CD4-positive, alpha-beta memory T cell (primary cell): ENCODE results near the gene STAB1. TPM values are rescaled to one million over a fixed set of nuclear protein-coding genes. Genes with fewer than 3 reads are reported as not detected.

Source experiments
- CTCF ChIA-PET: fragments of 350-600 bp; sonication (Branson Sonifier 250); formaldehyde crosslinking; loops from one replicate; lab custom pipeline; 2021; ENCODE audit warnings: inconsistent platforms; ENCODE audit not compliant: partially characterized antibody; lab: Charles Lee
- POLR2A ChIA-PET: fragments of 350-600 bp; sonication (Branson Sonifier 250); formaldehyde crosslinking; loops from one replicate; lab custom pipeline; 2021; ENCODE audit not compliant: partially characterized antibody; lab: Charles Lee
- DNase-seq, 5 donors: peaks; one replicate each; pipeline versions ENCODE4 v3.0.0 to v3.0.0-alpha.2; 2020 to 2022; ENCODE audit warnings: mixed read lengths in 1 of 5
- H3K27ac ChIP-seq: one replicate; pipeline ENCODE4 v1.7.0; 2013; ENCODE audit warnings: low read depth, low read length
- H3K27me3 ChIP-seq: 2 replicates; pipeline ENCODE4 v1.7.0; 2013; ENCODE audit warnings: mild to moderate bottlenecking, low read length, moderate library complexity; ENCODE audit not compliant: insufficient read depth
- H3K36me3 ChIP-seq: 2 replicates; pipeline ENCODE4 v1.7.0; 2013; ENCODE audit warnings: mild to moderate bottlenecking, low read length, moderate library complexity; ENCODE audit not compliant: insufficient read depth
- H3K4me1 ChIP-seq: 2 replicates; pipeline ENCODE4 v1.7.0; 2013; ENCODE audit warnings: mild to moderate bottlenecking, low read length, moderate library complexity; ENCODE audit not compliant: insufficient read depth
- H3K4me3 ChIP-seq, 2 donors: one replicate each; pipeline ENCODE4 v1.7.0; 2013; ENCODE audit warnings: low read length in 2 of 2, mild to moderate bottlenecking in 1 of 2
- H3K9me3 ChIP-seq, 2 donors: one replicate each; pipeline ENCODE4 v1.7.0; 2013; ENCODE audit warnings: low read length in 2 of 2, control low read depth in 1 of 2; ENCODE audit not compliant: control insufficient read depth in 1 of 2
- H3K27ac Mint-ChIP-seq, 7 donors: one replicate each; pipeline ENCODE4 v1.8.0; 2020 to 2021; ENCODE audit warnings: mixed read lengths in 7 of 7, mild to moderate bottlenecking in 6 of 7, inconsistent platforms in 3 of 7, moderate library complexity in 3 of 7
- H3K27me3 Mint-ChIP-seq, 2 donors: one replicate each; pipeline ENCODE4 v1.8.0; 2020 to 2021; ENCODE audit warnings: mixed read lengths in 2 of 2
- H3K36me3 Mint-ChIP-seq, 2 donors: one replicate each; pipeline ENCODE4 v1.8.0; 2020 to 2021; ENCODE audit warnings: mixed read lengths in 2 of 2, inconsistent platforms in 1 of 2, mild to moderate bottlenecking in 1 of 2
- H3K4me1 Mint-ChIP-seq, 4 donors: one replicate each; pipeline ENCODE4 v1.8.0; 2020 to 2021; ENCODE audit warnings: mixed read lengths in 4 of 4, mild to moderate bottlenecking in 1 of 4
- H3K4me3 Mint-ChIP-seq, 8 donors: one replicate each; pipeline ENCODE4 v1.8.0; 2020 to 2021; ENCODE audit warnings: mixed read lengths in 8 of 8, mild to moderate bottlenecking in 7 of 8, moderate library complexity in 6 of 8, inconsistent platforms in 3 of 8
- H3K9me3 Mint-ChIP-seq, 8 donors: one replicate each; pipeline ENCODE4 v1.8.0; 2020 to 2021; ENCODE audit warnings: mixed read lengths in 8 of 8, mild to moderate bottlenecking in 5 of 8, inconsistent platforms in 3 of 8, moderate library complexity in 1 of 8
- intact Hi-C: fragments of 100-400 bp; cut with micrococcal nuclease; formaldehyde crosslinking; loops from one replicate; pipeline ENCODE4 v1.15.1; 2023
- polyA plus RNA-seq, 2 donors: library from polyadenylated mRNA; unstranded; fragments of 300-500 nt; fragmentation: Illumina TruSeq; gene quantifications; one replicate each; pipeline ENCODE4 v1.2.3, GENCODE V29; 2021
- total RNA-seq, 2 experiments: library from RNA; stranded (reverse); gene quantifications; one replicate each; pipeline ENCODE4 v1.2.3, GENCODE V29; 2021

The STAB1 gene
- total and polyA plus RNA-seq, 4 experiments from 2014 or later, result 11.3 to 13.9 TPM; not detected in 2

- peak in 1 of 5 donors; percentile 7 for DNase-seq
- H3K27me3 Mint-ChIP-seq, result no peaks in the 10 kb centered on the region
- Histone ChIP-seq H3K27ac (no peak overlapping the region), H3K27me3 (no peaks in the 10 kb centered on the region), H3K9me3 (no peaks in the 10 kb centered on the region), H3K4me3 (no peak overlapping the region), H3K36me3 (peaks cover 30% of the 10 kb centered on the region), H3K4me1 (no peaks in the 10 kb centered on the region)
- H3K27ac Mint-ChIP-seq, result peak overlapping the region in 2 of 7 donors; percentile 29 to 34
- ChIA-PET POLR2A (no interaction called here), CTCF (no interaction called here)
- H3K36me3 Mint-ChIP-seq, result peaks cover 17 to 49% of the 10 kb centered on the region in 2 donors
- intact Hi-C loops, result no loop called here
- H3K4me1 Mint-ChIP-seq, result peaks cover 4 to 6% (median 5%) of the 10 kb centered on the region in 4 donors
- no peaks in the 10 kb centered on the region for H3K9me3 Mint-ChIP-seq
- H3K4me3 Mint-ChIP-seq, result no peak overlapping the region
These were observed 4.1 kb upstream of the STAB1 start for GRCh38 chr3:52490939-52491526.

DNA sequence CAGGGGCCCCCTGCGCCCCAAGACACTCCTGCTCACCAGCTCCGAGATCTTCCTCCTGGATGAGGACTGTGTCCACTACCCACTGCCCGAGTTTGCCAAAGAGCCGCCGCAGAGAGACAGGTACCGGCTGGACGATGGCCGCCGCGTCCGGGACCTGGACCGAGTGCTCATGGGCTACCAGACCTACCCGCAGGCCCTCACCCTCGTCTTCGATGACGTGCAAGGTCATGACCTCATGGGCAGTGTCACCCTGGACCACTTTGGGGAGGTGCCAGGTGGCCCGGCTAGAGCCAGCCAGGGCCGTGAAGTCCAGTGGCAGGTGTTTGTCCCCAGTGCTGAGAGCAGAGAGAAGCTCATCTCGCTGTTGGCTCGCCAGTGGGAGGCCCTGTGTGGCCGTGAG lies 3.1 kb upstream of the STAB1 start:
- H3K36me3 ChIP-seq, result peaks cover 30% of the 10 kb centered on the region
- no peak overlapping the region for H3K27ac ChIP-seq
- peak in 1 of 5 donors; percentile 21 for DNase-seq
- intact Hi-C loops, result no loop called here
- POLR2A ChIA-PET, result no interaction called here
- H3K27me3 ChIP-seq, result no peaks in the 10 kb centered on the region
- Mint-ChIP-seq H3K27me3 (no peaks in the 10 kb centered on the region), H3K27ac (no peak overlapping the region), H3K4me1 (peaks cover 4 to 6% (median 5%) of the 10 kb centered on the region in 4 donors), H3K4me3 (no peak overlapping the region), H3K36me3 (peaks cover 17 to 46% of the 10 kb centered on the region in 2 donors), H3K9me3 (no peaks in the 10 kb centered on the region)
- no peaks in the 10 kb centered on the region for H3K9me3 ChIP-seq
- CTCF ChIA-PET, result no interaction called here
- H3K4me1 ChIP-seq, result no peaks in the 10 kb centered on the region
- H3K4me3 ChIP-seq, result no peak overlapping the region

DNA sequence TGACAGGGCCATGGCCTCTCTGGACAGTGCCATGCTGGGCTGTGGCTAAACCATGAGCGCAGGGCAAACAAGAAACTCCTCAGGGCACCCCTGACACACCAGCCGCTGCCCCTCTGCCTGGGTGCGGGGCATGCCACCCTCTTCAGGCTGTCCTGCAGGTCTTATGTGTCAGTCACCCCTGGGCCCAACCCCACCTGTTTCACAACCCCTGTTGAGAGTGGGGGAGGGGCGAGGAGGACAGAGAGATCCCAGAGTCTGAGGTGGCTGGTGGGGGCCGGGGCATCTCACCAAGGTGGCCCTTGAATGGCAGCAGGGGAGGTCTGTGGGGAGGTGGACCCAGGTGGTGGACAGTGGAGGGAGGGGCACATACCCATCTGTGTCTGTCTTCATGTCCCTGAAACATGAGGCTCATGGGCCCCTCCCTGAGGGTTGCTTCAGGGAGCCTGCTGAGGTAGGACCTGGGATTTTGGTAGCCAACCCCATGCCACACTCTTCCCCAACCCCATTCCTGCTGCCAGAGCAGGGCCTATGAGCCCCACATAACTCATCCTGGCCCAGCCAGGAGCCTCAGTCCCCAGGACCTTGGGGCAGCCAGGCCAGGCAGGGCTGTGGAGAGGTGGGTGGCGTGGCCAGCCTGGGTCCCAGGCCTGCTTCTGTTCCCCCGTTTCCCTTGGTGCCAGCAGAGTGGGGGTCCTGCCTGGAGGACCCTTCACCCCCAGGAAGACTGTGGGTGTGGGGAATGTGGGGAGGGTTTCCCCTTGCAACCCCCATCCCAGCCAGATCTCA lies 1.7 kb upstream of the STAB1 start:
- Mint-ChIP-seq H3K27me3 (no peaks in the 10 kb centered on the region), H3K9me3 (no peaks in the 10 kb centered on the region), H3K4me3 (no peak overlapping the region), H3K36me3 (peaks cover 11 to 39% of the 10 kb centered on the region in 2 donors), H3K4me1 (peaks cover 4 to 6% (median 5%) of the 10 kb centered on the region in 4 donors), H3K27ac (no peak overlapping the region)
- H3K9me3 ChIP-seq, result no peaks in the 10 kb centered on the region
- H3K27ac ChIP-seq, result no peak overlapping the region
- intact Hi-C loops, result no loop called here
- DNase-seq, result peak in 1 of 5 donors; percentile 29
- no peaks in the 10 kb centered on the region for H3K4me1 ChIP-seq
- H3K27me3 ChIP-seq, result no peaks in the 10 kb centered on the region
- CTCF ChIA-PET, result no interaction called here
- peaks cover 30% of the 10 kb centered on the region for H3K36me3 ChIP-seq
- no peak overlapping the region for H3K4me3 ChIP-seq
- POLR2A ChIA-PET, result no interaction called here

DNA sequence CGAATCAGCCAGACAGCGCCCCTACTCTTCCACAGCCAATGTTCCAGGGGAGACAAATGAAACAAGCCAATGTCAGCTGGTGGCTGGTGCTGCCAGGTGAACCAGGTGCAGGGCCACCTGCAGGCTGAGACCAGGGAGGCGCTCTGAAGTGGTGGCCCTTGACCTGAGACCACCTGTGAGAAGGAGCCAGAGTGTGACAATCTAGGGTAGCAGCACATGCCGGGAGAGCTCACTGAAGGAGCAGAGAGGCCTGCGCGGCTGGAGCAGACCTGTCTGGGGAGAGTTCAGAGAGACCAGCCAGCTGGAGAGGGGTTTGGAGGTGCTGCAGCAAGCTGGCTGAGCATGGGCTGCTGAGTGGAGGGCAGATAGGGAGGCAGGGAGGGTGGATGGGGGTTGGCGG lies 693 bp upstream of the STAB1 start:
- H3K27ac ChIP-seq, result no peak overlapping the region
- POLR2A ChIA-PET, result no interaction called here
- peak overlapping the region in 3 of 7 donors; percentile 30 to 47 (median 41) for H3K27ac Mint-ChIP-seq

DNA sequence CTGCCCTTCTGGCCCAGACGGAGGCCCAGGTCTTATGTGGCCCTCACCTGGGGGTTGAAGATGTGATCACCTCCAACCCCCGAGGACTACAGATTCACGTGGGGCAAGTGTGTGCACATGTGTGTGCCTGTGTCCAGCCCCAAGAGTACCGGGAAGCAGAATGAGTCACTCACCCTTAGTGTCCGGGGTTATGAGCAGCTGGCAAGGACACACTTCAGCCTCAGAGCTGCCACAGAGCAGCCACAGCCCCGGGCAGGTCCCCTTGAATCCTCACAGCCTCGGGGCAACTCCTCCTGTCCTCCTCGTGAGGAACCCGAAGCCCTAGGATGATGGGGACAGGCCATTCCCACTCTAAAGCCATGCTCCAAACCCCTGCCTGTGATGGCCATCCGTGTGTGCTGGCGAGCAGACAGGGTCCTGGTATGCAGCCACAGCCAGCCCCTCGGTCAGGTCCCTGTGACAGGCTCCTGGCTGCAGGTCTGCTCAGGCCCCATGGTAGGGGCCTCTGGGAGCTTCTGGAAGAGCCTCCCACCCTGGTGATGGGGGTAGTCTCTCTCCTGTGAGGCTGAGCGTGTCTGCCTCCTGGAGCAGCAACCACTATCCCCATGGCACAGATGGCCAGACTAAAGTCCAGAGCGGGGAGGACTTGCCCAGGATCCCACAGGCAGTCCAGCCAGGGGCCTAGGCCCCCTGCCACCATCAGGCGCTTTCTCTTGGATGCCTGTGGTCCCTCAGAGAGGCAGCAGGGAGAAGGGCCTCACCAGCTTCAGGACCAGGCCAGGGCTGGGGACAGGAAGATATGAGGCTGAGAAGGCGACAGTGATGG lies 852 bp downstream of the STAB1 start:
- no peaks in the 10 kb centered on the region for H3K27me3 Mint-ChIP-seq
- no peak for DNase-seq
- H3K36me3 ChIP-seq, result peaks cover 13% of the 10 kb centered on the region
- CTCF ChIA-PET, result no interaction called here
- no peaks in the 10 kb centered on the region for H3K27me3 ChIP-seq
- H3K9me3 Mint-ChIP-seq, result no peaks in the 10 kb centered on the region
- no peak overlapping the region for H3K27ac ChIP-seq
- no peaks in the 10 kb centered on the region for H3K9me3 ChIP-seq
- H3K4me1 Mint-ChIP-seq, result peaks cover 1 to 5% (median 3%) of the 10 kb centered on the region in 4 donors
- intact Hi-C loops, result no loop called here
- H3K27ac Mint-ChIP-seq, result no peak overlapping the region
- no peak overlapping the region for H3K4me3 ChIP-seq
- H3K4me3 Mint-ChIP-seq, result no peak overlapping the region
- no peaks in the 10 kb centered on the region for H3K4me1 ChIP-seq
- POLR2A ChIA-PET, result no interaction called here
- H3K36me3 Mint-ChIP-seq, result peaks cover 7 to 20% of the 10 kb centered on the region in 2 donors

More for the DNA sequence above, 693 bp upstream of the STAB1 start:
- Histone ChIP-seq H3K27me3 (no peaks in the 10 kb centered on the region), H3K4me1 (no peaks in the 10 kb centered on the region), H3K4me3 (no peak overlapping the region), H3K36me3 (peaks cover 26% of the 10 kb centered on the region), H3K9me3 (no peaks in the 10 kb centered on the region)
- Mint-ChIP-seq H3K4me3 (peak overlapping the region in 1 of 8 donors; percentile 13), H3K27me3 (no peaks in the 10 kb centered on the region), H3K4me1 (peaks cover 4 to 6% (median 5%) of the 10 kb centered on the region in 4 donors), H3K9me3 (no peaks in the 10 kb centered on the region), H3K36me3 (peaks cover 7 to 32% of the 10 kb centered on the region in 2 donors)
- peak in 1 of 5 donors; percentile 37 for DNase-seq
- CTCF ChIA-PET, result no interaction called here
- intact Hi-C loops, result no loop called here

GRCh38 chr3:52498137-52499054 lies 3.3 kb downstream of the STAB1 start:
- no peaks in the 10 kb centered on the region for H3K9me3 ChIP-seq
- Mint-ChIP-seq H3K4me3 (no peak overlapping the region), H3K27ac (peak overlapping the region in 1 of 7 donors; percentile 42), H3K36me3 (no peaks in the 10 kb centered on the region), H3K9me3 (no peaks in the 10 kb centered on the region), H3K27me3 (no peaks in the 10 kb centered on the region), H3K4me1 (peaks cover 1 to 5% (median 3%) of the 10 kb centered on the region in 4 donors)
- CTCF ChIA-PET, result no interaction called here
- intact Hi-C loops, result no loop called here
- no peaks in the 10 kb centered on the region for H3K27me3 ChIP-seq
- no peak overlapping the region for H3K4me3 ChIP-seq
- no peaks in the 10 kb centered on the region for H3K4me1 ChIP-seq
- no peak overlapping the region for H3K27ac ChIP-seq
- DNase-seq, result no peak
- POLR2A ChIA-PET, result no interaction called here
- no peaks in the 10 kb centered on the region for H3K36me3 ChIP-seq
